RWPE1 (cell line): ENCODE results near the gene RPP38.

Source experiments
- CTCF ChIA-PET: fragments of 350-600 bp; sonication (Branson Sonifier 250); formaldehyde crosslinking; extraction: SDS; loops from one replicate; lab custom pipeline; 2021; lab: Yijun Ruan, JAX
- POLR2A ChIA-PET: fragments of 400-600 bp; formaldehyde crosslinking; extraction: SDS; loops from one replicate; lab custom pipeline; 2020; ENCODE audit warnings: antibody characterized with exemption; ENCODE audit not compliant: low non-redundant PET; lab: Yijun Ruan, JAX
- DNase-seq: peaks from one replicate; pipeline ENCODE4 v3.0.0; 2012; ENCODE audit warnings: low spot score
- H3K27ac ChIP-seq: fragments of 450-650 bp; 2 replicates; pipeline ENCODE4 v1.5.1; 2017
- TF ChIP-seq, protein P1 (sequence below): fragments of 450-650 bp; conservative IDR thresholded peaks from 2 replicates; pipeline ENCODE4 v1.5.1; 2017; ENCODE audit warnings: low read depth, mild to moderate bottlenecking

Gene RPP38

DNA sequence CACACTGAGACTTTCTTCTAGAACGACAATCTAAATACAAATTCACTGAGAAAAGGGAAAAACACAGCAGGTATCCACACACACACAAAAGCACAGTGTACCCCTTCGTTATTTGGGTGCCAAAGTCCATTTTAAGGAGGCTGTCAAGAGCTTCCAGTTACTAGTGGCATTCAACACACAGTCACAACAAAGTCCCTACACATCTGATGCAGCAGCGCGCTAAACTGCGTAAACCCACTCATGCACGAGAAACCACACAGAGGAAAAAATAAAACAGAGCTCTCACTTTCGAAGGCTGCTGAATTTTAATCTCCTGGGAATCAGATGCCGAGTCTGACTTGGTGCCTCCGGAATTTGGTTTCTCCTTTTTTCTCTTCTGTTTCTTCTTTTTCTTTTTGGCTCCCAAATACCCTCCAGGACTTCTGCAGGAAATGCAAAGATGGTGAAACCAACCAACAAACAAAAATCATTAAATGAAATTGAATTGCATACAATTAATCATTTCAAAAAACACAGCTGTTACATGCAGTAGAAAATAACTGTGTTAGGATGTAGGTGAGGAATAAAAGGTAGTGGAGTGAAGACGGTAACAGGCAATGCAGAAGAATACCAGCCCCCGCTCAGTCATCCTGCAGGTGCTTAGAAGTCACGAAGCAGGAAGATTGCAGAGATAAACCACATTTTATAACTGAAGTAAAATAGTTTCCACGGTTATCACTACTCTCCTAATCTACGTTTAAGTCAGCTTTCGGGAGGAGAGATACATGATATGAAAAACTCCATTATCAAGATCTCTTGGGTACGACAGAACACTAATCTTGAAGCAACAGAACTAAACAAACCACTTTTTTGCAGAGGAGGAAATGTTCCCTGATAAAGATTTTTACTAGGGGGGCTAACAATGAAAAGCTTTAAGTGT lies 44.2 kb downstream of the RPP38 start:
- ChIA-PET CTCF (interaction anchor here (0.6 kb wide), 1 partner anchor 1678 kb away, joined by 6 read pairs; no protein-coding TSS in a partner anchor), POLR2A (no interaction called here)
- DNase-seq, result no peak
- no peak overlapping the region for H3K27ac ChIP-seq
- TF ChIP-seq, protein P1, sequence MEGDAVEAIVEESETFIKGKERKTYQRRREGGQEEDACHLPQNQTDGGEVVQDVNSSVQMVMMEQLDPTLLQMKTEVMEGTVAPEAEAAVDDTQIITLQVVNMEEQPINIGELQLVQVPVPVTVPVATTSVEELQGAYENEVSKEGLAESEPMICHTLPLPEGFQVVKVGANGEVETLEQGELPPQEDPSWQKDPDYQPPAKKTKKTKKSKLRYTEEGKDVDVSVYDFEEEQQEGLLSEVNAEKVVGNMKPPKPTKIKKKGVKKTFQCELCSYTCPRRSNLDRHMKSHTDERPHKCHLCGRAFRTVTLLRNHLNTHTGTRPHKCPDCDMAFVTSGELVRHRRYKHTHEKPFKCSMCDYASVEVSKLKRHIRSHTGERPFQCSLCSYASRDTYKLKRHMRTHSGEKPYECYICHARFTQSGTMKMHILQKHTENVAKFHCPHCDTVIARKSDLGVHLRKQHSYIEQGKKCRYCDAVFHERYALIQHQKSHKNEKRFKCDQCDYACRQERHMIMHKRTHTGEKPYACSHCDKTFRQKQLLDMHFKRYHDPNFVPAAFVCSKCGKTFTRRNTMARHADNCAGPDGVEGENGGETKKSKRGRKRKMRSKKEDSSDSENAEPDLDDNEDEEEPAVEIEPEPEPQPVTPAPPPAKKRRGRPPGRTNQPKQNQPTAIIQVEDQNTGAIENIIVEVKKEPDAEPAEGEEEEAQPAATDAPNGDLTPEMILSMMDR, result no peak

DNA sequence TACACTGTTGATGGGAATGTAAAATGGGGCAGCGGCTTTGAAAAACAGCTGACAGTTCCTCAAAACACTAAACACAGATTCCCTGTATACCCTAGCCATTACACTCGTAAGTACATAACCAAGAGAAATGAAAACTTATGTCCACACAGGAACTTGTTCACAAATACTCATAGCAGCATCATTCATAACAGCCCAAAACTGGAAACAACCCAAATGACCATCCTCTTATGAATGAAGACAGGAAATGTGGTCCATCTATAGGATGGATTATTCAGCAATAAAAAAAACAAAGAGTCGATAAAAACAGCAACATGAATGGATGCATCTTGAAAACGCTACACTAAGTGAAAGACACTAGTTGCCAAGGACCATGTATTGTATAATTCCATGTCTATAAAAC lies 47.6 kb downstream of the RPP38 start:
- no peak overlapping the region for H3K27ac ChIP-seq
- TF ChIP-seq, protein P1, result no peak
- POLR2A ChIA-PET, result no interaction called here
- no peak for DNase-seq
- CTCF ChIA-PET, result no interaction called here

DNA sequence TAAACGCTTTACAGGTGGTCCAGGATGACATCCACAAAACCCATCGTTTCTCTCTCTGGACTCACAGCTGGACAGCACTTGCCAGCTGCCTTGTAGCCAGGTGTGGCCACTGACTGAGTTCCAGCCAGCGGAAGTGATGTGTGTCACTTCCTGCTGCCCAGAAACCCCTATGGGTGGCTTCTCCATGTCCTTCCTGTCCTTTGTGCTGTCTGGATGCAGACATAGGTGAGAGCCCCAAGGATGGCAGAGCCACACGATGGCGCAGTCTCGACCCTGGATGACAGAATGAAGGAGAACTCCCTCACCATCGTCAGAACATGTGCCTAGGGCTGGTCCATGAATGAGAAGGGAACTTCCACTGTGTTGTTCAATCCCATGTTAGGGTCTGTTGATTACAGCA lies 49.2 kb downstream of the RPP38 start:
- TF ChIP-seq, protein P1, result no peak
- CTCF ChIA-PET, result no interaction called here
- DNase-seq, result no peak
- no peak overlapping the region for H3K27ac ChIP-seq
- POLR2A ChIA-PET, result no interaction called here

DNA sequence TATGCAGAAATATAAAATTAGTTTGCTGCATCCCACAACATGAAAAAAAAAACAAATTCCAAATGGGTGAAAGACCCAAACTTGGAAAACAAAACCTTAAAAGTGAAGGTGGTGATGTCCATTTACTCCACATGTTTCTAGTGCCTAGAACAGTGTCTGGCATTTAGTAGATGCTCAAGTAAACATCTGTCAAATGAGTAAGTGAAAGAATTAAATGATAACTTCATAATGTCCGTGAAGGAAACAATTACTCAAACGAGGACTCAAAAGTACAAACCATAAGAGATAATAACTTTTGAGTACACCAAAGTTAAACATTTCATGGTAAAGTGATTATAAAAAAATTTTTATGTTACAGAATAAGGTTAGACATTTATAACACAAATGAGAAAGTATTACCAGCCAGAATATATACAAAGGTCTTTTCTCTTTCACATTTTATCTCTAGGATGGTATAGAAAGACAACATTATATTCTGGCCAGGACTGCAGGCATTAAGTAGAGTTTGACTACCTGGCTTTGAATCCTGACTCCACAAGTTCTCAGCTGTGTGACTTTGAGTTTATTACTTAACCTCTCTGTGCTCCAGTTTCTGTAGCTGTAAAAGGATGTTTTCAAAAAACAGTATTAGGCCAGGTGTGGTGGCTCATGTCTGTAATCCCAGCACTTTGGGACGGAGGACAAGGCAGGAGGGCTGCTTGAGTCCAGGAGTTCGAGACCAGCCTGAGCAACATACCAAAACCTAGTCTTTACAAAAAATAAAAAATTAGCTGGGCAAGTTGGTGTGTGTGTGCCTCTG lies 50.6 kb downstream of the RPP38 start:
- DNase-seq, result no peak
- ChIA-PET POLR2A (no interaction called here), CTCF (no interaction called here)
- H3K27ac ChIP-seq, result no peak overlapping the region
- TF ChIP-seq, protein P1, result no peak

DNA sequence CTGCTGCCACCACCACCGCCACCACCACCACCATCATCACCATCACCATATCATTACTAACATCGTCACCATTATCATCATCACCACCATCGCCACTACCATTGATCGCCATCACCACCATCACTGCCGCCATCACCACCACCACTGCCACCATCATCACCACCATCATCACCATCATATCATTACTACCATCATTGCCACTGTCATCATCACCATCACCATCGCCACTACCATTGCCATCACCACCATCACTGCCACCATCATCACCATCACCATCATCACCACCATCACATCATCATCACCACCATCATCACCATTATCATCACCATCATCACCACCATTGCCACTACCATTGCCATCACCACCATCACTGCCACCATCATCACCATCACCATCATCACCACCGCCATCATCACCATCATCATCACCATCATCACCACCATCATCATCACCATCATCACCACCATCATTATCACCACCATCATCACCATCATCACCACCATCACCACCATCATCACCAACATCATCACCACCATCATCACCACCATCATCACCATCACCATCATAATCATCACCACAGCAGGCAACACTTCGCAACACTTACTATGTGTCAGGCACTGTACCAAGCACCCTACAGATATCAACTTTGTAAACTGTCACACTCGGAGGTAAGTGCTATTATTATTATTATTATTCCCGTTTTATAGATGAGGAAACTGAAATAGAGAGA lies 52.1 kb downstream of the RPP38 start:
- ChIA-PET CTCF (no interaction called here), POLR2A (no interaction called here)
- H3K27ac ChIP-seq, result no peak overlapping the region
- TF ChIP-seq, protein P1, result no peak
- no peak for DNase-seq

DNA sequence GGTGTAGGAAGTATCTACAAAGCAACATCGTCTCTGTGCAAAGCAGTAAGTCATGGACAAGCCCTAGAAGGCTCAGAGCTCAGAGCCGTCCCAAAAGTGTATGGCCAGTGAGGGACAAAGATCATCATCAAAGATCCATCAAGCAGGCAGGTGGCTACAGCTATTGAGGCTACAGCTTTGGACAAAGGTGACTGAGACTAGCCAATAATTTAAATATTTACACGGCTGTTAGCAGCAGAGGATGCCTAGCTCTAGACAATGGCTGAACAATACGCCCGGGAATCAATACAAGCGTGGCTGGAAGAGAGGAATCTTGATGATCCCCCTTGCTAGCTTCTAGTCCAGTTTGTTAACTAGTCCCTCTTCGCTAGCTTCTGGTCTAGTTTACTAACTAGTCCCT lies 53.4 kb downstream of the RPP38 start:
- ChIA-PET CTCF (interaction anchor here (0.5 to 0.7 kb wide), 2 partner anchors 34 to 249 kb away, joined by 3 read pairs; no protein-coding TSS in a partner anchor), POLR2A (no interaction called here)
- no peak for DNase-seq
- no peak overlapping the region for H3K27ac ChIP-seq
- TF ChIP-seq, protein P1, result no peak
